Measurements from ENCODE around the gene NF2.

DNA sequence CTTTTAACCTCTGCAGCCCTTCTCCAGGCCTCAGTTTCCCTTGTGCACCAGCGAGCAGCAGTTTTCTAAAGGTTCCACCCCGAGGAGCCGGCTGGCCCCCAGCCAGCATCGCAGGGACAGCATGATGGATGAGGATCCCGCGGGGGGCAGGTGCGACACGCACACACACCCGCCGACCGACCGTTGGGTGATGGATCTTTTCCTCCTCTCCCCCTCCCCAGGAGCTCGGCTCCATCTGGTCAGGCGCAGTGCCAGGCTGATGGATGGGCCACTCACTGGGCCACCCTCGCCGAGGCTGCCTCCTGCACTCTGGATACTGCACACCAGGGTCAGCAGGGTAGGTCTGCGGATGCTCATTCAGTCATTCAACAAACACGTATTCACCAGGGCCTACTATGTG lies 103.6 kb downstream of the NF2 start:
- TF ChIP-seq, protein P1, sequence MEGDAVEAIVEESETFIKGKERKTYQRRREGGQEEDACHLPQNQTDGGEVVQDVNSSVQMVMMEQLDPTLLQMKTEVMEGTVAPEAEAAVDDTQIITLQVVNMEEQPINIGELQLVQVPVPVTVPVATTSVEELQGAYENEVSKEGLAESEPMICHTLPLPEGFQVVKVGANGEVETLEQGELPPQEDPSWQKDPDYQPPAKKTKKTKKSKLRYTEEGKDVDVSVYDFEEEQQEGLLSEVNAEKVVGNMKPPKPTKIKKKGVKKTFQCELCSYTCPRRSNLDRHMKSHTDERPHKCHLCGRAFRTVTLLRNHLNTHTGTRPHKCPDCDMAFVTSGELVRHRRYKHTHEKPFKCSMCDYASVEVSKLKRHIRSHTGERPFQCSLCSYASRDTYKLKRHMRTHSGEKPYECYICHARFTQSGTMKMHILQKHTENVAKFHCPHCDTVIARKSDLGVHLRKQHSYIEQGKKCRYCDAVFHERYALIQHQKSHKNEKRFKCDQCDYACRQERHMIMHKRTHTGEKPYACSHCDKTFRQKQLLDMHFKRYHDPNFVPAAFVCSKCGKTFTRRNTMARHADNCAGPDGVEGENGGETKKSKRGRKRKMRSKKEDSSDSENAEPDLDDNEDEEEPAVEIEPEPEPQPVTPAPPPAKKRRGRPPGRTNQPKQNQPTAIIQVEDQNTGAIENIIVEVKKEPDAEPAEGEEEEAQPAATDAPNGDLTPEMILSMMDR (IDR thresholded peaks at IDR 0.05; ENCODE audit: low read depth, low read length, poor library complexity, severe bottlenecking), result no peak
- TF ChIP-seq EZH2phosphoT487 (IDR thresholded peaks at IDR 0.05; ENCODE audit: borderline replicate concordance, low read length), result no peak
